AG04449 (cell line): ENCODE measurements around the gene BCAR3.

Source experiments
- CTCF ChIA-PET: fragments of 350-600 bp; formaldehyde crosslinking; extraction: SDS; loops from one replicate; lab custom pipeline; 2021; ENCODE audit warnings: antibody characterized with exemption; lab: Yijun Ruan, JAX
- POLR2A ChIA-PET: fragments of 400-600, 350-600 bp; formaldehyde crosslinking; extraction: SDS; loops from one replicate; lab custom pipeline; 2020; ENCODE audit warnings: antibody characterized with exemption, inconsistent platforms; lab: Yijun Ruan, JAX
- DNase-seq: peaks from one replicate; pipeline ENCODE4 v3.0.0-alpha.2; 2010; ENCODE audit warnings: low read depth, low spot score
- H3K4me3 ChIP-seq: 2 replicates; pipeline ENCODE4 v1.5.1; 2011; ENCODE audit warnings: low read depth, mild to moderate bottlenecking, control low read depth, low read length
- CTCF ChIP-seq: IDR thresholded peaks from one replicate; pipeline ENCODE4 v1.5.1; 2011; ENCODE audit warnings: mild to moderate bottlenecking, moderate library complexity, low read length, control low read depth, inconsistent platforms; ENCODE audit not compliant: insufficient read depth; ENCODE audit errors: missing control alignments

The BCAR3 gene

GRCh38 chr1:93681989-93682412, 364 bp upstream of the BCAR3 start:
- ChIA-PET POLR2A (interaction anchor here (0.6 to 2.1 kb wide), 14 partner anchors 10 to 133 kb away, joined by 3 to 15 read pairs (median 5); no protein-coding TSS in a partner anchor), CTCF (interaction anchor here (0.6 to 5.3 kb wide), 11 partner anchors 9 to 1361 kb away, joined by 3 to 40 read pairs (median 4); no protein-coding TSS in a partner anchor)
- peak overlapping the region; percentile 75 for H3K4me3 ChIP-seq
- TF ChIP-seq CTCF, result no peak
- DNase-seq, result no peak

- H3K4me3 ChIP-seq, result peak overlapping the region; percentile 75
- TF ChIP-seq CTCF, result peak; percentile 83
- ChIA-PET CTCF (interaction anchor here (1.0 to 5.3 kb wide), 9 partner anchors 9 to 164 kb away, joined by 4 to 40 read pairs (median 7); no protein-coding TSS in a partner anchor), POLR2A (interaction anchor here (0.6 to 2.1 kb wide), 10 partner anchors 9 to 1022 kb away, joined by 3 to 15 read pairs (median 4); no protein-coding TSS in a partner anchor)
- DNase-seq, result no peak
Measured at GRCh38 chr1:93680420-93681100, 1.1 kb downstream of the BCAR3 start.

GRCh38 chr1:93680076-93680419, 1.6 kb downstream of the BCAR3 start:
- DNase-seq, result no peak
- ChIA-PET CTCF (interaction anchor here (1.0 to 5.3 kb wide), 8 partner anchors 9 to 164 kb away, joined by 4 to 40 read pairs (median 6); no protein-coding TSS in a partner anchor), POLR2A (interaction anchor here (0.6 to 2.1 kb wide), 8 partner anchors 9 to 163 kb away, joined by 3 to 14 read pairs (median 4); no protein-coding TSS in a partner anchor)

GRCh38 chr1:93679546-93679945, 2.1 kb downstream of the BCAR3 start:
- ChIA-PET POLR2A (interaction anchor here (1.4 kb wide), 1 partner anchor 164 kb away, joined by 3 read pairs; no protein-coding TSS in a partner anchor), CTCF (interaction anchor here (1.0 to 5.3 kb wide), 8 partner anchors 8 to 165 kb away, joined by 3 to 40 read pairs (median 6); no protein-coding TSS in a partner anchor)
- no peak for TF ChIP-seq CTCF
- peak overlapping the region; percentile 75 for H3K4me3 ChIP-seq
- no peak for DNase-seq

More at GRCh38 chr1:93680076-93680419, 1.6 kb downstream of the BCAR3 start:
- TF ChIP-seq CTCF, result no peak
- peak overlapping the region; percentile 75 for H3K4me3 ChIP-seq

GRCh38 chr1:93678946-93679480, 2.6 kb downstream of the BCAR3 start:
- ChIA-PET POLR2A (interaction anchor here (0.6 to 0.8 kb wide), 2 partner anchors 55 to 98 kb away, joined by 3 read pairs; no protein-coding TSS in a partner anchor), CTCF (interaction anchor here (0.8 to 5.3 kb wide), 15 partner anchors 8 to 165 kb away, joined by 3 to 40 read pairs (median 5); no protein-coding TSS in a partner anchor)
- no peak for DNase-seq
- TF ChIP-seq CTCF, result no peak
- peak overlapping the region; percentile 75 for H3K4me3 ChIP-seq
